HEK293 (cell line): ENCODE measurements around the gene SAP25.

Experiments
- CTCF ChIA-PET: fragments of 350-600 bp; formaldehyde crosslinking; extraction: SDS; loops from one replicate; lab custom pipeline; 2021; ENCODE audit warnings: antibody characterized with exemption; lab: Yijun Ruan, JAX
- POLR2A ChIA-PET: fragments of 300-600 bp; formaldehyde crosslinking; extraction: SDS; loops from one replicate; lab custom pipeline; 2020; ENCODE audit warnings: antibody characterized with exemption, inconsistent platforms; lab: Yijun Ruan, JAX
- H3K27ac ChIP-seq: fragments of 200-500 bp; sonication (Bioruptor generic); 2 replicates; pipeline ENCODE4 v1.5.1; 2014; ENCODE audit warnings: low read depth, low read length, control low read depth, inconsistent platforms; ENCODE audit errors: extremely low read depth
- H3K36me3 ChIP-seq, 2 experiments: fragments of 200-500 bp in 1 of 2; sonication (Bioruptor generic) in 1 of 2; 1 replicate in 1 of 2; 2 replicates in 1 of 2; pipeline ENCODE4 v1.5.1; 2014 to 2017; ENCODE audit warnings: inconsistent platforms in 2 of 2, low read length in 2 of 2; ENCODE audit not compliant: control insufficient read depth in 2 of 2, insufficient read depth in 1 of 2
- H3K4me1 ChIP-seq: fragments of 200-500 bp; sonication (Bioruptor generic); 2 replicates; pipeline ENCODE4 v1.5.1; 2014; ENCODE audit warnings: mild to moderate bottlenecking, low read length, inconsistent platforms; ENCODE audit not compliant: control insufficient read depth, insufficient read depth
- H3K4me3 ChIP-seq: 2 replicates; pipeline ENCODE4 v1.5.1; 2011; ENCODE audit warnings: low read depth, mild to moderate bottlenecking, control low read depth, low read length, moderate library complexity
- H3K9me3 ChIP-seq: fragments of 200-500 bp; sonication (Bioruptor generic); 2 replicates; pipeline ENCODE4 v1.5.1; 2014; ENCODE audit warnings: low read depth, low read length, inconsistent platforms; ENCODE audit not compliant: control insufficient read depth, insufficient read depth
- GLI2 ChIP-seq: fragments of 450-650 bp; formaldehyde crosslinking; IDR thresholded peaks from 2 replicates; pipeline ENCODE4; 2017; ENCODE audit warnings: missing biosample characterization, missing genetic modification characterization, low read depth, borderline replicate concordance
- GLIS2 ChIP-seq: fragments of 450-650 bp; formaldehyde crosslinking; IDR thresholded peaks from 2 replicates; pipeline ENCODE4 v1.5.1; 2016; ENCODE audit warnings: missing biosample characterization, missing genetic modification characterization
- KLF8 ChIP-seq: fragments of 450-650 bp; formaldehyde crosslinking; IDR thresholded peaks from 2 replicates; pipeline ENCODE4 v1.5.1; 2016; ENCODE audit warnings: missing biosample characterization, missing genetic modification characterization
- KLF9 ChIP-seq: fragments of 450-650 bp; formaldehyde crosslinking; IDR thresholded peaks from 2 replicates; pipeline ENCODE4 v1.5.1; 2016; ENCODE audit warnings: missing biosample characterization, missing genetic modification characterization, low read depth
- ZBTB48 ChIP-seq: fragments of 450-650 bp; formaldehyde crosslinking; IDR thresholded peaks from 2 replicates; pipeline ENCODE4 v1.5.1; 2016; ENCODE audit warnings: missing biosample characterization, missing genetic modification characterization
- ZFHX2 ChIP-seq: fragments of 450-650 bp; formaldehyde crosslinking; conservative IDR thresholded peaks from 2 replicates; pipeline ENCODE4 v1.5.1; 2016; ENCODE audit warnings: missing biosample characterization, missing genetic modification characterization
- ZNF114 ChIP-seq: fragments of 450-650 bp; formaldehyde crosslinking; IDR thresholded peaks from 2 replicates; pipeline ENCODE4 v1.5.0; 2017; ENCODE audit warnings: missing biosample characterization, missing genetic modification characterization
- ZNF175 ChIP-seq: fragments of 450-650 bp; formaldehyde crosslinking; IDR thresholded peaks from 2 replicates; pipeline ENCODE4 v1.5.1; 2016; ENCODE audit warnings: missing biosample characterization, missing genetic modification characterization
- ZNF184 ChIP-seq: fragments of 450-650 bp; IDR thresholded peaks from 2 replicates; pipeline ENCODE4 v1.5.1; 2018; ENCODE audit warnings: missing biosample characterization, mild to moderate bottlenecking, missing genetic modification characterization
- ZNF248 ChIP-seq: fragments of 450-650 bp; formaldehyde crosslinking; IDR thresholded peaks from 2 replicates; pipeline ENCODE4 v1.5.1; 2017; ENCODE audit warnings: missing biosample characterization, missing genetic modification characterization
- ZNF274 ChIP-seq, 2 experiments: fragments of 200-500 bp in 1 of 2; fragments of 450-650 bp in 1 of 2; sonication (Bioruptor generic) in 1 of 2; formaldehyde crosslinking in 1 of 2; IDR thresholded peaks; 2 replicates each; pipeline versions ENCODE4 v1.5.1 to v1.6.1; 2014 to 2016; ENCODE audit warnings: borderline replicate concordance in 1 of 2, inconsistent platforms in 1 of 2, low read length in 1 of 2, missing biosample characterization in 1 of 2, missing genetic modification characterization in 1 of 2
- ZNF311 ChIP-seq: fragments of 450-650 bp; formaldehyde crosslinking; IDR thresholded peaks from 2 replicates; pipeline ENCODE4 v1.5.1; 2017; ENCODE audit warnings: missing biosample characterization, missing genetic modification characterization, borderline replicate concordance
- ZNF501 ChIP-seq: fragments of 450-650 bp; formaldehyde crosslinking; IDR thresholded peaks from 2 replicates; pipeline ENCODE4 v1.5.1; 2016; ENCODE audit warnings: missing biosample characterization, missing genetic modification characterization
- TF ChIP-seq, protein P1 (sequence below): fragments of 450-650 bp; formaldehyde crosslinking; IDR thresholded peaks from 2 replicates; pipeline ENCODE4 v1.5.1; 2016; ENCODE audit warnings: missing biosample characterization, missing genetic modification characterization
- TF ChIP-seq, protein P2 (sequence below): fragments of 450-650 bp; formaldehyde crosslinking; IDR thresholded peaks from 2 replicates; pipeline ENCODE4 v1.5.1; 2016; ENCODE audit warnings: missing biosample characterization, missing genetic modification characterization
- TF ChIP-seq, protein P3 (sequence below): IDR thresholded peaks from 2 replicates; pipeline ENCODE4 v1.6.1; 2011; ENCODE audit warnings: mild to moderate bottlenecking, low read depth, low read length, borderline replicate concordance
- TF ChIP-seq, protein P4 (sequence below): fragments of 450-650 bp; formaldehyde crosslinking; IDR thresholded peaks from 2 replicates; pipeline ENCODE4 v1.5.1; 2017; ENCODE audit warnings: missing biosample characterization, missing genetic modification characterization
- TF ChIP-seq, protein P5 (sequence below): fragments of 450-650 bp; formaldehyde crosslinking; IDR thresholded peaks from 2 replicates; pipeline ENCODE4 v1.5.1; 2016; ENCODE audit warnings: missing biosample characterization, missing genetic modification characterization

Gene SAP25

DNA sequence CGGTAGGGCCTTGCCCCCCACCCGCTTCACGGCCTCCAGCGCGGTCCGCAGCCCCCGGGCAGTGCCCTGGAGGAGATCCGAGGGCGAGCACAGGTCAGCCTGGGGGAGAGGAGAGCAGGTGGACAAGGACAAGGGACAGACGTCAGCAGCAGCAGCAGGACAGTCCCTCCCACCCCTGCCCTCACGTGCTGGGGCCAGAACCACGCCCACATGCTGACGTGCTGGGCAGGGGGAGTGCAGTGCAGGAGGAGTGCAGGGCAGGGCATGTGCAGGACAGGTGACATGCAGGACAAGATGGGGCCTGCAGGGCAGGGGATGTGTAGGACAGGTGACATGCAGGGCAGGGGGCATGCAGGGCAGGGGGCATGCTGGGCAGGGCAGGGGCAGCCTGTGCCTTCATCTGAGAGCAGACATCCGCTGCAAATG is 1.5 kb upstream of the SAP25 start (continued):
- TF ChIP-seq, protein P1, sequence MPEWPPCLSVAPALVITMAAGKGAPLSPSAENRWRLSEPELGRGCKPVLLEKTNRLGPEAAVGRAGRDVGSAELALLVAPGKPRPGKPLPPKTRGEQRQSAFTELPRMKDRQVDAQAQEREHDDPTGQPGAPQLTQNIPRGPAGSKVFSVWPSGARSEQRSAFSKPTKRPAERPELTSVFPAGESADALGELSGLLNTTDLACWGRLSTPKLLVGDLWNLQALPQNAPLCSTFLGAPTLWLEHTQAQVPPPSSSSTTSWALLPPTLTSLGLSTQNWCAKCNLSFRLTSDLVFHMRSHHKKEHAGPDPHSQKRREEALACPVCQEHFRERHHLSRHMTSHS (tag by site-specific recombination), result no peak
- TF ChIP-seq, protein P2, sequence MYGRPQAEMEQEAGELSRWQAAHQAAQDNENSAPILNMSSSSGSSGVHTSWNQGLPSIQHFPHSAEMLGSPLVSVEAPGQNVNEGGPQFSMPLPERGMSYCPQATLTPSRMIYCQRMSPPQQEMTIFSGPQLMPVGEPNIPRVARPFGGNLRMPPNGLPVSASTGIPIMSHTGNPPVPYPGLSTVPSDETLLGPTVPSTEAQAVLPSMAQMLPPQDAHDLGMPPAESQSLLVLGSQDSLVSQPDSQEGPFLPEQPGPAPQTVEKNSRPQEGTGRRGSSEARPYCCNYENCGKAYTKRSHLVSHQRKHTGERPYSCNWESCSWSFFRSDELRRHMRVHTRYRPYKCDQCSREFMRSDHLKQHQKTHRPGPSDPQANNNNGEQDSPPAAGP (tag by site-specific recombination), result no peak
- TF ChIP-seq KLF9 (tag by site-specific recombination) (peak; percentile 59; the same call in 1 of the 2 replicates), ZNF274 (IDR thresholded peaks at IDR 0.05; ENCODE audit: low read length) (no peak), ZNF274 (tag by site-specific recombination; IDR thresholded peaks at IDR 0.05; ENCODE audit: borderline replicate concordance) (no peak), KLF8 (tag by site-specific recombination) (no peak), ZNF184 (tag by site-specific recombination) (no peak), GLI2 (no peak), ZNF248 (no peak), ZNF114 (tag by site-specific recombination) (no peak), ZNF311 (tag by site-specific recombination) (no peak), ZBTB48 (tag by site-specific recombination) (no peak), ZNF175 (tag by site-specific recombination) (no peak), ZFHX2 (tag by site-specific recombination) (peak; percentile 46)
- TF ChIP-seq, protein P3, sequence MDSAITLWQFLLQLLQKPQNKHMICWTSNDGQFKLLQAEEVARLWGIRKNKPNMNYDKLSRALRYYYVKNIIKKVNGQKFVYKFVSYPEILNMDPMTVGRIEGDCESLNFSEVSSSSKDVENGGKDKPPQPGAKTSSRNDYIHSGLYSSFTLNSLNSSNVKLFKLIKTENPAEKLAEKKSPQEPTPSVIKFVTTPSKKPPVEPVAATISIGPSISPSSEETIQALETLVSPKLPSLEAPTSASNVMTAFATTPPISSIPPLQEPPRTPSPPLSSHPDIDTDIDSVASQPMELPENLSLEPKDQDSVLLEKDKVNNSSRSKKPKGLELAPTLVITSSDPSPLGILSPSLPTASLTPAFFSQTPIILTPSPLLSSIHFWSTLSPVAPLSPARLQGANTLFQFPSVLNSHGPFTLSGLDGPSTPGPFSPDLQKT, result no peak
- TF ChIP-seq, protein P4, sequence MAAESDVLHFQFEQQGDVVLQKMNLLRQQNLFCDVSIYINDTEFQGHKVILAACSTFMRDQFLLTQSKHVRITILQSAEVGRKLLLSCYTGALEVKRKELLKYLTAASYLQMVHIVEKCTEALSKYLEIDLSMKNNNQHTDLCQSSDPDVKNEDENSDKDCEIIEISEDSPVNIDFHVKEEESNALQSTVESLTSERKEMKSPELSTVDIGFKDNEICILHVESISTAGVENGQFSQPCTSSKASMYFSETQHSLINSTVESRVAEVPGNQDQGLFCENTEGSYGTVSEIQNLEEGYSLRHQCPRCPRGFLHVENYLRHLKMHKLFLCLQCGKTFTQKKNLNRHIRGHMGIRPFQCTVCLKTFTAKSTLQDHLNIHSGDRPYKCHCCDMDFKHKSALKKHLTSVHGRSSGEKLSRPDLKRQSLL (tag by site-specific recombination), result no peak
- TF ChIP-seq, protein P5, sequence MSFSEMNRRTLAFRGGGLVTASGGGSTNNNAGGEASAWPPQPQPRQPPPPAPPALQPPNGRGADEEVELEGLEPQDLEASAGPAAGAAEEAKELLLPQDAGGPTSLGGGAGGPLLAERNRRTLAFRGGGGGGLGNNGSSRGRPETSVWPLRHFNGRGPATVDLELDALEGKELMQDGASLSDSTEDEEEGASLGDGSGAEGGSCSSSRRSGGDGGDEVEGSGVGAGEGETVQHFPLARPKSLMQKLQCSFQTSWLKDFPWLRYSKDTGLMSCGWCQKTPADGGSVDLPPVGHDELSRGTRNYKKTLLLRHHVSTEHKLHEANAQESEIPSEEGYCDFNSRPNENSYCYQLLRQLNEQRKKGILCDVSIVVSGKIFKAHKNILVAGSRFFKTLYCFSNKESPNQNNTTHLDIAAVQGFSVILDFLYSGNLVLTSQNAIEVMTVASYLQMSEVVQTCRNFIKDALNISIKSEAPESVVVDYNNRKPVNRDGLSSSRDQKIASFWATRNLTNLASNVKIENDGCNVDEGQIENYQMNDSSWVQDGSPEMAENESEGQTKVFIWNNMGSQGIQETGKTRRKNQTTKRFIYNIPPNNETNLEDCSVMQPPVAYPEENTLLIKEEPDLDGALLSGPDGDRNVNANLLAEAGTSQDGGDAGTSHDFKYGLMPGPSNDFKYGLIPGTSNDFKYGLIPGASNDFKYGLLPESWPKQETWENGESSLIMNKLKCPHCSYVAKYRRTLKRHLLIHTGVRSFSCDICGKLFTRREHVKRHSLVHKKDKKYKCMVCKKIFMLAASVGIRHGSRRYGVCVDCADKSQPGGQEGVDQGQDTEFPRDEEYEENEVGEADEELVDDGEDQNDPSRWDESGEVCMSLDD (tag by site-specific recombination), result no peak
- TF ChIP-seq, all 188 proteins: peak for 6

DNA sequence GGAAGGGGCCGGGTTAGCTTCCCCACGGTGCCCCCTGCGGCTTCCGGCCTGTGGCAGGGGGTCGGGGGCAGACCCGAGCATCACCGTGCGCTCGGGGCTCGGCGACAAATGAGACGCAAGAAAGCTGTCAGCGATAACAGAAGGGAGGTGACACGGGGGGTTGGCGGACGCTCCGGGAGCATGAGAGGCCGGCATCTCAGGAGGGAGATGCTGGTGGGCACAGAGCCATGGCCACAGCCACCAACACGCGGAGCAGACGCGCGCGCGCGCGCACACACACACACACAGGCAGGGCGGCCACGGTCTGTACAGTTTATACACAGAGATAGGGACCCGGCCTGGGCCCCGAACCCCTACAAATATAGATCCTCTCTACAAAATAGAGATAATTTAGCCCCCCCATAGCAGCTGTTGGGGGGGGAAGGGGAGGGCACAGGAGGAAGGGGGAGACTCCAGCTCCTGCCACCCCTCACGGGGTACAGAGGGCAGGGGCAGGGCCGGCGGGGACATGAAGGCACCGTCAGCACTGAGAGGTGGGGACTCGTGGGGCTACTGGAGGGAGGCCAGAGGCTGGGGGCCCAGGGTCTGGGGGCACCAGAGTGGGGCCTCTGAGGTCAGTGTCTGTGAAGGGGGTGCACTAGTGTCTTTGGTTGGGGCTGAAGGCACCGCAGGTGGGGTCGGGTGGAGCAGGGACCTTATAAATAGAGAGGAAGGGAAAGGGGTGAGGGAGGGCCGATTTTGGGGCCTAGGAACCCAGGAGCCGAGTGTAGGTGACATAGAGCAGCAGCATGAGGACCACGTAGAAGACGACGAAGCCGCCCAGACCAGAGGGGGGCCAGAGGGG is 884 bp upstream of the SAP25 start:
- peak; percentile 49; the same call in 1 of the 2 replicates for TF ChIP-seq GLIS2 (tag by site-specific recombination)
- no peak for TF ChIP-seq ZNF501 (tag by site-specific recombination)
- no peaks in the 10 kb centered on the region for H3K9me3 ChIP-seq
- ChIA-PET CTCF (no interaction called here), POLR2A (interaction anchor here (0.6 kb wide), 2 partner anchors 12 to 73 kb away, joined by 4 read pairs; partner anchors contain the start of genes FBXO24 and LRCH4)
- H3K4me1 ChIP-seq, result peaks cover 2% of the 10 kb centered on the region; the same call in 1 of the 2 replicates
- peaks cover 0 to 29% of the 10 kb centered on the region in 2 experiments; a peak in 1 of 3 replicates for H3K36me3 ChIP-seq
- no peak overlapping the region for H3K27ac ChIP-seq
- H3K4me3 ChIP-seq, result no peak overlapping the region
